Left renal pelvis (tissue), 4 donors: Measurements from ENCODE around the gene CCDC9B. TPM values are rescaled to one million over a fixed set of nuclear protein-coding genes. Genes with fewer than 3 reads are reported as not detected.

Experiments
- DNase-seq, 4 donors: peaks; one replicate each; pipeline ENCODE4 v3.0.0-alpha.2; 2013; ENCODE audit warnings: low read depth in 4 of 4, low spot score in 3 of 4
- polyA plus RNA-seq, 4 donors: library from polyadenylated mRNA; unstranded; fragments of 120-200 nt; gene quantifications; one replicate each; pipeline ENCODE4 v1.2.1, GENCODE V29; 2013; ENCODE audit not compliant: insufficient read length in 4 of 4

The CCDC9B gene
- polyA plus RNA-seq, 4 donors: 2.0 to 13.8 (median 4.9) TPM

GRCh38 chr15:40365624-40366456 lies 25.1 kb upstream of the CCDC9B start:
- DNase-seq: no peak

- DNase-seq: no peak
Measured at GRCh38 chr15:40365016-40365415, 24.3 kb upstream of the CCDC9B start.

GRCh38 chr15:40364251-40364650 lies 23.5 kb upstream of the CCDC9B start:
- no peak for DNase-seq

- no peak for DNase-seq
Measured at GRCh38 chr15:40363611-40364010, 22.9 kb upstream of the CCDC9B start.

- no peak for DNase-seq
Measured at GRCh38 chr15:40361640-40362039, 20.9 kb upstream of the CCDC9B start.

GRCh38 chr15:40360015-40360414 lies 19.3 kb upstream of the CCDC9B start:
- DNase-seq: no peak

- DNase-seq: no peak
Measured at GRCh38 chr15:40358471-40359353, 18.0 kb upstream of the CCDC9B start.

GRCh38 chr15:40357723-40358470 lies 17.2 kb upstream of the CCDC9B start, which contains the start of gene DISP2:
Gene DISP2, plus strand, starts transcription at chr15:40358219. Its CDS starts 103 bp downstream, at chr15:40358322.
- DNase-seq: no peak

GRCh38 chr15:40357246-40357645 lies 16.5 kb upstream of the CCDC9B start:
- DNase-seq: no peak

- no peak for DNase-seq
Measured at GRCh38 chr15:40355976-40356585, 15.3 kb upstream of the CCDC9B start.

- no peak for DNase-seq
Measured at GRCh38 chr15:40354408-40355171, 13.9 kb upstream of the CCDC9B start.

GRCh38 chr15:40353697-40354096 lies 13.0 kb upstream of the CCDC9B start:
- DNase-seq: no peak

GRCh38 chr15:40352281-40352901 lies 11.7 kb upstream of the CCDC9B start:
- DNase-seq: no peak

GRCh38 chr15:40349163-40349562 lies 8.4 kb upstream of the CCDC9B start:
- no peak for DNase-seq

GRCh38 chr15:40348474-40348870 lies 7.7 kb upstream of the CCDC9B start:
- DNase-seq: no peak

- no peak for DNase-seq
Measured at GRCh38 chr15:40347559-40348473, 7.1 kb upstream of the CCDC9B start.

GRCh38 chr15:40346579-40347558 lies 6.1 kb upstream of the CCDC9B start:
- no peak for DNase-seq
